ENCODE data around the gene GPATCH4. TPM values are rescaled to one million over a fixed set of nuclear protein-coding genes. Genes with fewer than 3 reads are reported as not detected.

The GPATCH4 gene
- total RNA-seq, 1 experiment from 2014 or later = 26.2 TPM

- Histone ChIP-seq H4K20me1 (ENCODE audit: insufficient read depth, low read depth, low read length) (no peaks in the 10 kb centered on the region), H3K4me3 (ENCODE audit: low read length) (no peak overlapping the region), H3K79me2 (ENCODE audit: low read length) (no peaks in the 10 kb centered on the region), H3K4me2 (ENCODE audit: low read depth, low read length, poor library complexity, severe bottlenecking) (no peak overlapping the region), H3K9ac (ENCODE audit: low read length) (no peak overlapping the region), H3K27me3 (ENCODE audit: low read length) (no peaks in the 10 kb centered on the region), H3K36me3 (ENCODE audit: insufficient read depth, low read length) (no peaks in the 10 kb centered on the region), H3K9me3 (ENCODE audit: low read length) (no peaks in the 10 kb centered on the region), H2AFZ (ENCODE audit: low read length) (no peak overlapping the region), H3K4me1 (ENCODE audit: low read length) (peaks cover 48% of the 10 kb centered on the region), H3K27ac (ENCODE audit: low read length) (no peak overlapping the region), H3K9me2 (replicated peaks; ENCODE audit: insufficient read depth, low read length) (no peaks in the 10 kb centered on the region; the same call in 1 of the 2 replicates)
- no peak for DNase-seq
Observed at GRCh38 chr1:156550346-156550745, 50.9 kb downstream of the GPATCH4 start.

- Histone ChIP-seq H3K4me3 (ENCODE audit: low read length) (no peak overlapping the region), H3K36me3 (ENCODE audit: insufficient read depth, low read length) (no peaks in the 10 kb centered on the region), H3K9ac (ENCODE audit: low read length) (no peak overlapping the region), H3K4me1 (ENCODE audit: low read length) (peaks cover 43% of the 10 kb centered on the region), H3K27ac (ENCODE audit: low read length) (no peak overlapping the region), H4K20me1 (ENCODE audit: insufficient read depth, low read depth, low read length) (no peaks in the 10 kb centered on the region), H3K27me3 (ENCODE audit: low read length) (no peaks in the 10 kb centered on the region), H3K9me2 (replicated peaks; ENCODE audit: insufficient read depth, low read length) (no peaks in the 10 kb centered on the region; the same call in 1 of the 2 replicates), H2AFZ (ENCODE audit: low read length) (no peak overlapping the region), H3K4me2 (ENCODE audit: low read depth, low read length, poor library complexity, severe bottlenecking) (no peak overlapping the region), H3K79me2 (ENCODE audit: low read length) (no peaks in the 10 kb centered on the region), H3K9me3 (ENCODE audit: low read length) (no peaks in the 10 kb centered on the region)
- no peak for DNase-seq
Observed at GRCh38 chr1:156549831-156550230, 51.4 kb downstream of the GPATCH4 start.

GRCh38 chr1:156549390-156549789 is 51.9 kb downstream of the GPATCH4 start:
- DNase-seq = no peak
- Histone ChIP-seq H4K20me1 (ENCODE audit: insufficient read depth, low read depth, low read length) (no peaks in the 10 kb centered on the region), H3K4me2 (ENCODE audit: low read depth, low read length, poor library complexity, severe bottlenecking) (no peak overlapping the region), H3K9me3 (ENCODE audit: low read length) (no peaks in the 10 kb centered on the region), H3K9me2 (replicated peaks; ENCODE audit: insufficient read depth, low read length) (no peaks in the 10 kb centered on the region; the same call in 1 of the 2 replicates), H3K36me3 (ENCODE audit: insufficient read depth, low read length) (no peaks in the 10 kb centered on the region), H3K4me1 (ENCODE audit: low read length) (peaks cover 39% of the 10 kb centered on the region), H3K9ac (ENCODE audit: low read length) (no peak overlapping the region), H3K79me2 (ENCODE audit: low read length) (no peaks in the 10 kb centered on the region), H2AFZ (ENCODE audit: low read length) (no peak overlapping the region), H3K27me3 (ENCODE audit: low read length) (no peaks in the 10 kb centered on the region), H3K27ac (ENCODE audit: low read length) (no peak overlapping the region), H3K4me3 (ENCODE audit: low read length) (no peak overlapping the region)

- Histone ChIP-seq H3K4me3 (ENCODE audit: low read length) (no peak overlapping the region), H3K9me3 (ENCODE audit: low read length) (no peaks in the 10 kb centered on the region), H3K79me2 (ENCODE audit: low read length) (no peaks in the 10 kb centered on the region), H3K9ac (ENCODE audit: low read length) (no peak overlapping the region), H3K4me2 (ENCODE audit: low read depth, low read length, poor library complexity, severe bottlenecking) (no peak overlapping the region), H4K20me1 (ENCODE audit: insufficient read depth, low read depth, low read length) (no peaks in the 10 kb centered on the region), H3K27ac (ENCODE audit: low read length) (no peak overlapping the region), H2AFZ (ENCODE audit: low read length) (no peak overlapping the region), H3K9me2 (replicated peaks; ENCODE audit: insufficient read depth, low read length) (no peaks in the 10 kb centered on the region), H3K4me1 (ENCODE audit: low read length) (peaks cover 25% of the 10 kb centered on the region), H3K27me3 (ENCODE audit: low read length) (no peaks in the 10 kb centered on the region), H3K36me3 (ENCODE audit: insufficient read depth, low read length) (no peaks in the 10 kb centered on the region)
- no peak for DNase-seq
Observed at GRCh38 chr1:156547982-156548381, 53.3 kb downstream of the GPATCH4 start.

- Histone ChIP-seq H2AFZ (ENCODE audit: low read length) (no peak overlapping the region), H3K9me3 (ENCODE audit: low read length) (no peaks in the 10 kb centered on the region), H3K27ac (ENCODE audit: low read length) (no peak overlapping the region), H3K4me3 (ENCODE audit: low read length) (no peak overlapping the region), H3K27me3 (ENCODE audit: low read length) (no peaks in the 10 kb centered on the region), H3K79me2 (ENCODE audit: low read length) (no peaks in the 10 kb centered on the region), H3K9ac (ENCODE audit: low read length) (no peak overlapping the region), H3K4me2 (ENCODE audit: low read depth, low read length, poor library complexity, severe bottlenecking) (no peak overlapping the region), H3K36me3 (ENCODE audit: insufficient read depth, low read length) (no peaks in the 10 kb centered on the region), H4K20me1 (ENCODE audit: insufficient read depth, low read depth, low read length) (no peaks in the 10 kb centered on the region), H3K9me2 (replicated peaks; ENCODE audit: insufficient read depth, low read length) (no peaks in the 10 kb centered on the region), H3K4me1 (ENCODE audit: low read length) (peaks cover 19% of the 10 kb centered on the region)
- no peak for DNase-seq
Observed at GRCh38 chr1:156547434-156547833, 53.8 kb downstream of the GPATCH4 start.

GRCh38 chr1:156546267-156546666 is 55.0 kb downstream of the GPATCH4 start:
- H3K9me2 ChIP-seq (replicated peaks; ENCODE audit: insufficient read depth, low read length) = no peaks in the 10 kb centered on the region
- no peaks in the 10 kb centered on the region for H3K79me2 ChIP-seq (ENCODE audit: low read length)
- H3K4me2 ChIP-seq (ENCODE audit: low read depth, low read length, poor library complexity, severe bottlenecking) = no peak overlapping the region
- H3K36me3 ChIP-seq (ENCODE audit: insufficient read depth, low read length) = no peaks in the 10 kb centered on the region
- no peak for DNase-seq
- H3K9ac ChIP-seq (ENCODE audit: low read length) = no peak overlapping the region
- H3K27me3 ChIP-seq (ENCODE audit: low read length) = no peaks in the 10 kb centered on the region
- no peaks in the 10 kb centered on the region for H4K20me1 ChIP-seq (ENCODE audit: insufficient read depth, low read depth, low read length)
- no peak overlapping the region for H3K4me3 ChIP-seq (ENCODE audit: low read length)
- H3K27ac ChIP-seq (ENCODE audit: low read length) = no peak overlapping the region
- H3K9me3 ChIP-seq (ENCODE audit: low read length) = no peaks in the 10 kb centered on the region
- H2AFZ ChIP-seq (ENCODE audit: low read length) = no peak overlapping the region
- peaks cover 8% of the 10 kb centered on the region for H3K4me1 ChIP-seq (ENCODE audit: low read length)

GRCh38 chr1:156544592-156545102 is 56.6 kb downstream of the GPATCH4 start:
- H3K9ac ChIP-seq (ENCODE audit: low read length) = no peak overlapping the region
- no peaks in the 10 kb centered on the region for H3K9me3 ChIP-seq (ENCODE audit: low read length)
- no peak overlapping the region for H2AFZ ChIP-seq (ENCODE audit: low read length)
- H3K27ac ChIP-seq (ENCODE audit: low read length) = no peak overlapping the region
- DNase-seq = no peak
- no peaks in the 10 kb centered on the region for H4K20me1 ChIP-seq (ENCODE audit: insufficient read depth, low read depth, low read length)
- H3K79me2 ChIP-seq (ENCODE audit: low read length) = no peaks in the 10 kb centered on the region
- H3K4me3 ChIP-seq (ENCODE audit: low read length) = no peak overlapping the region
- H3K4me1 ChIP-seq (ENCODE audit: low read length) = no peaks in the 10 kb centered on the region
- H3K27me3 ChIP-seq (ENCODE audit: low read length) = no peaks in the 10 kb centered on the region
- H3K9me2 ChIP-seq (replicated peaks; ENCODE audit: insufficient read depth, low read length) = no peaks in the 10 kb centered on the region
- H3K4me2 ChIP-seq (ENCODE audit: low read depth, low read length, poor library complexity, severe bottlenecking) = no peak overlapping the region
- H3K36me3 ChIP-seq (ENCODE audit: insufficient read depth, low read length) = no peaks in the 10 kb centered on the region

Data from Karpas-422 (cell line).